Large intestine (tissue), 3 donors: ENCODE results near the gene MUTYH. TPM values are rescaled to one million over a fixed set of nuclear protein-coding genes. Genes with fewer than 3 reads are reported as not detected.
A peak's percentile ranks its signal among the peaks of the same experiment; 100 is the strongest.

Source experiments
- DNase-seq, 2 donors: peaks; one replicate each; pipeline versions ENCODE4 v3.0.0 to v3.0.0-alpha.2; 2013
- H3K27ac ChIP-seq: one replicate; pipeline ENCODE4 v1.5.1; 2013; ENCODE audit warnings: low read length
- H3K27me3 ChIP-seq: 2 replicates; pipeline ENCODE4 v1.6.1; 2013; ENCODE audit warnings: low read length; ENCODE audit not compliant: control insufficient read depth, insufficient read depth
- H3K36me3 ChIP-seq: 2 replicates; pipeline ENCODE4 v1.6.1; 2013; ENCODE audit warnings: low read length; ENCODE audit not compliant: control insufficient read depth, insufficient read depth
- H3K4me1 ChIP-seq: one replicate; pipeline ENCODE4 v1.6.1; 2013; ENCODE audit warnings: low read length; ENCODE audit not compliant: control insufficient read depth, insufficient read depth
- H3K4me3 ChIP-seq: one replicate; pipeline ENCODE4 v1.5.1; 2013; ENCODE audit warnings: low read length
- H3K9me3 ChIP-seq: one replicate; pipeline ENCODE4 v1.6.1; 2013; ENCODE audit warnings: mild to moderate bottlenecking, low read depth, low read length, moderate library complexity; ENCODE audit not compliant: control insufficient read depth
- WGBS: methylation state at CpG from one replicate; pipeline ENCODE4 v1.1.5; 2013; ENCODE audit warnings: low lambda C conversion rate; ENCODE audit not compliant: insufficient coverage; 5-methylcytosine and 5-hydroxymethylcytosine counted together
- polyA plus RNA-seq: library from polyadenylated mRNA; unstranded; fragments of 120-200 nt; gene quantifications from one replicate; pipeline ENCODE4 v1.2.1, GENCODE V29; 2013

MUTYH gene
- polyA plus RNA-seq, 1 donor = 34.1 TPM

- no CpG with 5 or more reads among the region's 2 CpGs for WGBS
- H3K4me1 ChIP-seq = no peaks in the 10 kb centered on the region
- H3K4me3 ChIP-seq = no peak overlapping the region
- no peak overlapping the region for H3K27ac ChIP-seq
- DNase-seq = no peak
- no peaks in the 10 kb centered on the region for H3K27me3 ChIP-seq
- H3K36me3 ChIP-seq = peaks cover 7% of the 10 kb centered on the region
- H3K9me3 ChIP-seq = no peaks in the 10 kb centered on the region
Measured at GRCh38 chr1:45353685-45354084, 13.4 kb upstream of the MUTYH start.

GRCh38 chr1:45351508-45351907 lies 11.3 kb upstream of the MUTYH start:
- no CpG with 5 or more reads among the region's 5 CpGs for WGBS
- no peak overlapping the region for H3K27ac ChIP-seq

GRCh38 chr1:45348966-45349677 lies 8.9 kb upstream of the MUTYH start:
- no peak for DNase-seq
- H3K36me3 ChIP-seq = peaks cover 34% of the 10 kb centered on the region
- H3K4me1 ChIP-seq = no peaks in the 10 kb centered on the region
- no peaks in the 10 kb centered on the region for H3K27me3 ChIP-seq
- no peak overlapping the region for H3K27ac ChIP-seq
- no peaks in the 10 kb centered on the region for H3K9me3 ChIP-seq
- 83% methylated on average over 1 of the region's 3 CpGs for WGBS
- H3K4me3 ChIP-seq = no peak overlapping the region

More at GRCh38 chr1:45351508-45351907, 11.3 kb upstream of the MUTYH start:
- no peaks in the 10 kb centered on the region for H3K27me3 ChIP-seq
- DNase-seq = no peak
- no peak overlapping the region for H3K4me3 ChIP-seq
- H3K9me3 ChIP-seq = no peaks in the 10 kb centered on the region
- H3K4me1 ChIP-seq = no peaks in the 10 kb centered on the region
- H3K36me3 ChIP-seq = peaks cover 12% of the 10 kb centered on the region

- Histone ChIP-seq H3K27me3 (no peaks in the 10 kb centered on the region), H3K4me3 (no peak overlapping the region), H3K4me1 (no peaks in the 10 kb centered on the region), H3K27ac (no peak overlapping the region), H3K36me3 (peaks cover 37% of the 10 kb centered on the region), H3K9me3 (no peaks in the 10 kb centered on the region)
- no CpG with 5 or more reads among the region's 1 CpG for WGBS
- DNase-seq = no peak
Measured at GRCh38 chr1:45348609-45348965, 8.3 kb upstream of the MUTYH start.

GRCh38 chr1:45348020-45348419 lies 7.8 kb upstream of the MUTYH start:
- Histone ChIP-seq H3K36me3 (peaks cover 42% of the 10 kb centered on the region), H3K27ac (no peak overlapping the region), H3K4me3 (no peak overlapping the region), H3K9me3 (no peaks in the 10 kb centered on the region), H3K4me1 (no peaks in the 10 kb centered on the region), H3K27me3 (no peaks in the 10 kb centered on the region)
- no peak for DNase-seq
- WGBS = no CpG with 5 or more reads among the region's 2 CpGs

GRCh38 chr1:45346473-45346872 lies 6.2 kb upstream of the MUTYH start:
- Histone ChIP-seq H3K9me3 (no peaks in the 10 kb centered on the region), H3K36me3 (peaks cover 53% of the 10 kb centered on the region), H3K27me3 (no peaks in the 10 kb centered on the region), H3K4me3 (no peak overlapping the region), H3K4me1 (peaks cover 4% of the 10 kb centered on the region), H3K27ac (no peak overlapping the region)
- DNase-seq = no peak
- WGBS = no CpG with 5 or more reads among the region's 2 CpGs

- peaks cover 13% of the 10 kb centered on the region for H3K4me1 ChIP-seq
- no peaks in the 10 kb centered on the region for H3K9me3 ChIP-seq
- H3K36me3 ChIP-seq = peaks cover 59% of the 10 kb centered on the region
- no peaks in the 10 kb centered on the region for H3K27me3 ChIP-seq
- no peak for DNase-seq
- WGBS = no CpG with 5 or more reads among the region's 13 CpGs
- no peak overlapping the region for H3K27ac ChIP-seq
- no peak overlapping the region for H3K4me3 ChIP-seq
Measured at GRCh38 chr1:45345014-45345413, 4.8 kb upstream of the MUTYH start.

GRCh38 chr1:45344499-45344898 lies 4.3 kb upstream of the MUTYH start:
- H3K36me3 ChIP-seq = peaks cover 59% of the 10 kb centered on the region
- no peak overlapping the region for H3K27ac ChIP-seq
- H3K27me3 ChIP-seq = no peaks in the 10 kb centered on the region
- no peak overlapping the region for H3K4me3 ChIP-seq
- DNase-seq = no peak
- peaks cover 13% of the 10 kb centered on the region for H3K4me1 ChIP-seq
- no CpG with 5 or more reads among the region's 2 CpGs for WGBS
- no peaks in the 10 kb centered on the region for H3K9me3 ChIP-seq

- no peaks in the 10 kb centered on the region for H3K27me3 ChIP-seq
- H3K4me1 ChIP-seq = peaks cover 38% of the 10 kb centered on the region
- H3K9me3 ChIP-seq = no peaks in the 10 kb centered on the region
- H3K36me3 ChIP-seq = peaks cover 49% of the 10 kb centered on the region
- DNase-seq = peak in 1 of 2 donors; percentile 32
- H3K4me3 ChIP-seq = peak overlapping the region; percentile 94
- peak overlapping the region; percentile 95 for H3K27ac ChIP-seq
- no CpG with 5 or more reads among the region's 6 CpGs for WGBS
Measured at GRCh38 chr1:45340816-45341466, 701 bp upstream of the MUTYH start.

GRCh38 chr1:45337630-45338325 lies 2.5 kb downstream of the MUTYH start:
- no peak for DNase-seq
- H3K27me3 ChIP-seq = no peaks in the 10 kb centered on the region
- peaks cover 59% of the 10 kb centered on the region for H3K4me1 ChIP-seq
- WGBS = no CpG with 5 or more reads among the region's 3 CpGs
- H3K4me3 ChIP-seq = no peak overlapping the region
- no peaks in the 10 kb centered on the region for H3K9me3 ChIP-seq
- peaks cover 34% of the 10 kb centered on the region for H3K36me3 ChIP-seq
- peak overlapping the region; percentile 95 for H3K27ac ChIP-seq
